HG02588 (cell line): ENCODE data around the gene FAHD1.

Source experiments
- ATAC-seq: cut with Tn5 transposase; IDR thresholded peaks from one replicate; pipeline ENCODE4 v1.9.1; 2021; ENCODE audit warnings: mild to moderate bottlenecking, moderate library complexity; ENCODE audit not compliant: unreplicated experiment

The FAHD1 gene

GRCh38 chr16:1878256-1878655, 51.2 kb downstream of the FAHD1 start:
- ATAC-seq: no peak
